Activated naive CD8-positive, alpha-beta T cell treated with anti-CD3 and anti-CD28 coated beads, Interleukin-2, amount 50 U/mL, for 24 hours (primary cell): ENCODE results near the gene IL11RA.

Source experiments
- ATAC-seq: fragments of 150-1000 bp; cut with Tn5 transposase; one replicate; pipeline ENCODE4 v1.10.0; 2021
- DNase-seq: peaks from one replicate; pipeline ENCODE4 v3.0.0; 2021
- H3K27ac Mint-ChIP-seq: one replicate; pipeline ENCODE4 v1.8.0; 2021; ENCODE audit warnings: mild to moderate bottlenecking, mixed read lengths
- H3K27me3 Mint-ChIP-seq: one replicate; pipeline ENCODE4 v1.8.0; 2021; ENCODE audit warnings: mixed read lengths
- H3K36me3 Mint-ChIP-seq: one replicate; pipeline ENCODE4 v1.8.0; 2021; ENCODE audit warnings: low read depth, mixed read lengths
- H3K4me1 Mint-ChIP-seq: one replicate; pipeline ENCODE4 v1.8.0; 2021; ENCODE audit warnings: mixed read lengths
- H3K4me3 Mint-ChIP-seq: one replicate; pipeline ENCODE4 v1.8.0; 2021; ENCODE audit warnings: mild to moderate bottlenecking, moderate library complexity, mixed read lengths
- H3K9me3 Mint-ChIP-seq: one replicate; pipeline ENCODE4 v1.8.0; 2021; ENCODE audit warnings: mixed read lengths

Gene IL11RA

DNA sequence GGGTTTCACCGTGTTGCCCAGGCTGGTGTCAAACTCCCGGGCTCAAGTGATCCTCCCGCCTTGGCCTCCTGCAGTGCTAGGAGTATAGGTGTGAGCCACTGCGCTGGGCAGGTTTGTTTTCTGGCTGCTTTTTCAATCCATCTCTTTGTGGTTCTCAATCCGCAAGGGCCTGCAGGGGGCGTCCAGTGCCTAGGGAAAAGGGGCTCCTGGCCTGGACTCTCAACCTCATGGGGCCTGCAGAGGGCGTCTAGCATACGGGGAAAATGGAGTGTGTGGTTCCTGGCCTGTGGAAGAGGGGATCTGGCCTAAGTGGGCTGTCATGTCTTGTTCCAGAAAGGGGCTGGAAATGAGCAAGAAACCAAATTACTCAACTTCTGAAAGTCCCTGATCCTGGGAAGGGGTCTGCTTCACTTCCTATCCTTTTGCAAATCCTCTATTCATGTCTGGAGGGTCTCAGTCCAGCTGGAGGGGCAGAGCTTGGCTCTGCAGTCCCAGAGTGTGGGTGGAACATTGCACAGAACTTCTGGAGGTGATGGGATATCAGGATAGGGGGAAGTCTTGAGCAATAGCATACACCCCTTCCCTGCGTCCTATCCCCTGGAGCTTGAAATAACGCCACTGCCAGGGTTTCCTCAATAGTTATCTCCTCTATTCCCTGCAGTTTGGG lies 23.2 kb downstream of the IL11RA start:
- DNase-seq, result peak; percentile 75
- H3K27me3 Mint-ChIP-seq, result no peaks in the 10 kb centered on the region
- peak; percentile 81 for ATAC-seq
- no peaks in the 10 kb centered on the region for H3K36me3 Mint-ChIP-seq
- no peak overlapping the region for H3K4me3 Mint-ChIP-seq
- no peak overlapping the region for H3K27ac Mint-ChIP-seq
- H3K4me1 Mint-ChIP-seq, result no peaks in the 10 kb centered on the region
- peaks cover 3% of the 10 kb centered on the region for H3K9me3 Mint-ChIP-seq

DNA sequence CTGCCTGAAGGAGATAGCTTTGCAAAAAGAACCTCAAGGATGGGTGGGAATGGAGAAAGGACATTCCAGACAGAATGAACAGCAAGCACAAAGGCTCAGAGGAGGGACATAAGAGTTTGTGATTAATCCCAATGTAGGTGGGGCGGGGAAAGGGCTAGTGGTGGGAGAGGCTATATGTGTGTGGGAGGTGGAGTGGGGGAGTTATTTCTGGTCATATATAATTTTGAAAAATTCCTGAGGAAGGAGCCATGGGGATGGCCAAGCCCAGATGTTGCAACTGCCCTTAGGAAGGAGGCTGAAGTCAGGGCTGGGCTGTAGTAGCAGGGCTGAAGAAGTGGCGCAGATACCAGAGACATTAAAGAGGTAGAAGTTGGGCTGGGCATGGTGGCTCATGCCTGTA lies 23.9 kb downstream of the IL11RA start:
- H3K27ac Mint-ChIP-seq, result no peak overlapping the region
- no peaks in the 10 kb centered on the region for H3K36me3 Mint-ChIP-seq
- no peaks in the 10 kb centered on the region for H3K4me1 Mint-ChIP-seq
- H3K4me3 Mint-ChIP-seq, result no peak overlapping the region
- H3K9me3 Mint-ChIP-seq, result no peaks in the 10 kb centered on the region
- DNase-seq (no peak), ATAC-seq (no peak)
- no peaks in the 10 kb centered on the region for H3K27me3 Mint-ChIP-seq

DNA sequence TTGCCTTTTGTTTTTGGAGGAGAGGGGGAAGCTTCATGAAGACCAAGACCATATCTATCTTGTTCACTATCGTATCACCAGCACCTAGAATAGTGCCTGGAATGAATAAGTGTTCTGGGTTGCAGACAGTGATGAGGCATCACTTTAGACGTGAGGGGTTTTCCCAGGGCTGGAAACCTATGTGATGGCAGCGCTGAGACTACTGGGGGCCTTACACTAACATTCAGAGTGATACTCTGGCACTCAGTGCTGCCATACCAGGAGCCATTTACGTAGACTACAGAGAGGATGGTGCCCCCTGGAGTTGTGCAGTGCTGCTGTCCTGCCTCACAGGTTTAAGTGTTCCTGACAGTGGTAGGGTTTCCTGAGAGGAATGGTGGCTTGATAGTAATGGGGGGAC lies 32.2 kb downstream of the IL11RA start:
- no peak overlapping the region for H3K27ac Mint-ChIP-seq
- H3K27me3 Mint-ChIP-seq, result no peaks in the 10 kb centered on the region
- peak; percentile 16 for DNase-seq
- H3K9me3 Mint-ChIP-seq, result no peaks in the 10 kb centered on the region
- H3K36me3 Mint-ChIP-seq, result no peaks in the 10 kb centered on the region
- peaks cover 5% of the 10 kb centered on the region for H3K4me1 Mint-ChIP-seq
- H3K4me3 Mint-ChIP-seq, result no peak overlapping the region
- peak; percentile 94 for ATAC-seq

DNA sequence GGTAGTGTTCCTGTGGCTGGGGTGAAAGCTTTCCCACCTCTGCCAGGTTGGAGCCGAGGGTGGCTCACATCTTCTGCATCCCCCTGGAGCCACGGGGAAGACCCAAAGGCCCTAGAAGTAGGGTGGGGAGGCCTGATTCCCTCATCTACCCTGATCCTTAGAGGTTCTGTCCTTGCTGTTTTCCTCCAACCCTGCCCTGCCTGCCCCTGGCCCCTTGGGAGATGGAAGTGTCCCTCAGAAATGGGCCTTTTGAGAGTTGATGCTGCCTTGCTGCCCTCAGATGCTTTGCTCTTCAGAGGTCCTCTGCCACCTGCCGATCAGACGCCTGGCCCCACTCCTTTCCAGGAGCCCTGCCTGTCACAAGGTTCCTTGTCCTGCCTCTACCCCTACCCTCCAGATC lies 32.8 kb downstream of the IL11RA start:
- Mint-ChIP-seq H3K4me1 (peaks cover 5% of the 10 kb centered on the region), H3K36me3 (no peaks in the 10 kb centered on the region), H3K27ac (no peak overlapping the region), H3K27me3 (no peaks in the 10 kb centered on the region), H3K9me3 (no peaks in the 10 kb centered on the region), H3K4me3 (no peak overlapping the region)
- no peak for ATAC-seq
- DNase-seq, result no peak

DNA sequence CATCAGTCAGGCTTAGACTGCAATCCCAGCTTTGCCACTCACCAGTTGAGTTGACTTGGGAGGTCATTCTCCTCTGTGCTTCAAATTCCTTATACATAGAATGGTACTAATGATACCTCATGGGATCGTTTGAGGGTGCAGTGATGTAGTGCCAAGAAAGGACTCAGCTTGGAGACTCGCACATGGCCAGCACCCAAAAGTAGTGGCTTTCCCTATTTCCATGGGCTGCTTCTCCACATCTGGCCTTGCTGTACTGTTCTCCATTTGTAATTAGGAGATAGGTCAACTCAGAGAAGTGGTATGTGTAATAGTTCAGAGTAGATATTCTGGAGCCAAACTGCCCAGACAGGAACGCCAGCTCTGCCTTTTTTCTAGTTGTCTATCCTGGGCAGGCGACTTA lies 33.6 kb downstream of the IL11RA start:
- ATAC-seq (no peak), DNase-seq (no peak)
- Mint-ChIP-seq H3K4me3 (no peak overlapping the region), H3K4me1 (peaks cover 5% of the 10 kb centered on the region), H3K27ac (no peak overlapping the region), H3K36me3 (no peaks in the 10 kb centered on the region), H3K9me3 (no peaks in the 10 kb centered on the region), H3K27me3 (no peaks in the 10 kb centered on the region)

- Mint-ChIP-seq H3K36me3 (no peaks in the 10 kb centered on the region), H3K4me3 (no peak overlapping the region), H3K9me3 (no peaks in the 10 kb centered on the region), H3K27me3 (no peaks in the 10 kb centered on the region), H3K27ac (no peak overlapping the region), H3K4me1 (peaks cover 5% of the 10 kb centered on the region)
- no peak for ATAC-seq
- no peak for DNase-seq
These were observed 34.2 kb downstream of the IL11RA start for GRCh38 chr9:34686231-34686630.

- H3K9me3 Mint-ChIP-seq, result no peaks in the 10 kb centered on the region
These were observed 34.7 kb downstream of the IL11RA start for GRCh38 chr9:34686732-34687131.

GRCh38 chr9:34687276-34688030 lies 35.5 kb downstream of the IL11RA start:
- Mint-ChIP-seq H3K4me1 (peaks cover 5% of the 10 kb centered on the region), H3K36me3 (no peaks in the 10 kb centered on the region), H3K9me3 (no peaks in the 10 kb centered on the region), H3K4me3 (no peak overlapping the region), H3K27ac (no peak overlapping the region), H3K27me3 (no peaks in the 10 kb centered on the region)
- ATAC-seq, result no peak
- DNase-seq, result no peak

More at GRCh38 chr9:34686732-34687131, 34.7 kb downstream of the IL11RA start:
- Mint-ChIP-seq H3K4me1 (peaks cover 5% of the 10 kb centered on the region), H3K27me3 (no peaks in the 10 kb centered on the region), H3K27ac (no peak overlapping the region), H3K4me3 (no peak overlapping the region), H3K36me3 (no peaks in the 10 kb centered on the region)
- DNase-seq, result no peak
- no peak for ATAC-seq

DNA sequence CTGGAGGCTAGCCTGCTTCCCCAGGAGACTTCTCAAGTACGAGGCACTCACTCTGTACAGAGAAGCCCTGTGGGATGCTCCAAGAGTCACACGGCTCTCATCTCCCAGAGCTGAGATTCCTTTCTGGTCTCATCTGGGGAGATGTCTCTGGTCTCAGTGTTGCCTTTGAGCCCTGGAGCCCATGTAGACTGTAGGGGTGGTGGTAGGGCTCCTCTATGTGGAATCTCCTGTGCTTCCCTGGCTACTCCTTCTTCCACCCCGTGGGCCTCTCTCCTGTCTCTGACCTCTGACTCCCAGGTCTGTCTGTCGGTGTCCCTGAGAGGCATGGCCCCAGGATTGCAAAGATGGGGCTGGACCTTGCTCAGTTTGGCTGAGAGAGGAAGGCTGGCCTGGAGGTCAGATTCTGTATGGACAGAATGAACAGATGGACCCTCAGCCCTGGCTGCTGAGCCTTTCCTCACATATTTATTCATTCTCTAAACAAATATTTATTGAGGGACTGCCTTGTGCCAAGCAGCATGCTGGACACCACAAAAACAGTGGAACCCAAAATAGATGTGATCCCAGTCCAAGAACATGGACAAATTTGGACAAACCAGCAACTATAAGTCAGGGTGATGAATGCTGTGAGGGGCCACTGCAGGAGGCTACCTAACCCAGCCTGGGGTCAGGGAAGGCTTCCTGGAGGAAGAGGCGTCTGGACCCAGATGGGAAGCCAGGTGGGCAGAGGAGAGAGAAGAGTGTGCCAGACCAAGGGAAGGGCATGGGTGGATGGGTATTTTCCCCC lies 36.5 kb downstream of the IL11RA start:
- no peak overlapping the region for H3K27ac Mint-ChIP-seq
- no peak for DNase-seq
- H3K9me3 Mint-ChIP-seq, result no peaks in the 10 kb centered on the region

DNA sequence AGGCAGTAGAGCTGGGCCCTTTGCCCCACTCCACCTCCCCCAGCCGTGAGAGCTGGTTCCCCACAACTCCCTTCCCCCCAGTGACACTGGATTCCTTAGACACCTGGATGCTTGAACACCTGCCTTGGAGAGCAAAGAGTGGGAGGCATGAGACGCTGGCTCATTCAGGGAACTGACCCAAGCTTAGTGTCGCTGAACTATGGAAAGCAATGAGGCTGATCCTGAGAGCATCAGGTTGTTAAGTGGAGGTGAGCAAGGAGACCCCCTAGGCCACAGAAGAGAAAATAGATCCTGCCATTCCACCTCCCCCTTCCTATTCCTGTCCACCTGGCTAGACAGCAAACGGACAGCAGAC lies 37.1 kb downstream of the IL11RA start:
- Mint-ChIP-seq H3K27ac (no peak overlapping the region), H3K9me3 (no peaks in the 10 kb centered on the region)
- DNase-seq, result no peak

More for the DNA sequence above, 36.5 kb downstream of the IL11RA start:
- peaks cover 5% of the 10 kb centered on the region for H3K4me1 Mint-ChIP-seq
- H3K36me3 Mint-ChIP-seq, result no peaks in the 10 kb centered on the region
- H3K27me3 Mint-ChIP-seq, result no peaks in the 10 kb centered on the region
- no peak for ATAC-seq
- H3K4me3 Mint-ChIP-seq, result no peak overlapping the region

GRCh38 chr9:34689512-34689911 lies 37.5 kb downstream of the IL11RA start:
- no peaks in the 10 kb centered on the region for H3K9me3 Mint-ChIP-seq
- no peaks in the 10 kb centered on the region for H3K4me1 Mint-ChIP-seq
- no peak for ATAC-seq
- H3K27ac Mint-ChIP-seq, result no peak overlapping the region
- DNase-seq, result no peak
- H3K36me3 Mint-ChIP-seq, result no peaks in the 10 kb centered on the region
- no peak overlapping the region for H3K4me3 Mint-ChIP-seq
- H3K27me3 Mint-ChIP-seq, result no peaks in the 10 kb centered on the region

More for the DNA sequence above, 37.1 kb downstream of the IL11RA start:
- Mint-ChIP-seq H3K27me3 (no peaks in the 10 kb centered on the region), H3K4me3 (no peak overlapping the region), H3K4me1 (peaks cover 3% of the 10 kb centered on the region), H3K36me3 (no peaks in the 10 kb centered on the region)
- no peak for ATAC-seq

DNA sequence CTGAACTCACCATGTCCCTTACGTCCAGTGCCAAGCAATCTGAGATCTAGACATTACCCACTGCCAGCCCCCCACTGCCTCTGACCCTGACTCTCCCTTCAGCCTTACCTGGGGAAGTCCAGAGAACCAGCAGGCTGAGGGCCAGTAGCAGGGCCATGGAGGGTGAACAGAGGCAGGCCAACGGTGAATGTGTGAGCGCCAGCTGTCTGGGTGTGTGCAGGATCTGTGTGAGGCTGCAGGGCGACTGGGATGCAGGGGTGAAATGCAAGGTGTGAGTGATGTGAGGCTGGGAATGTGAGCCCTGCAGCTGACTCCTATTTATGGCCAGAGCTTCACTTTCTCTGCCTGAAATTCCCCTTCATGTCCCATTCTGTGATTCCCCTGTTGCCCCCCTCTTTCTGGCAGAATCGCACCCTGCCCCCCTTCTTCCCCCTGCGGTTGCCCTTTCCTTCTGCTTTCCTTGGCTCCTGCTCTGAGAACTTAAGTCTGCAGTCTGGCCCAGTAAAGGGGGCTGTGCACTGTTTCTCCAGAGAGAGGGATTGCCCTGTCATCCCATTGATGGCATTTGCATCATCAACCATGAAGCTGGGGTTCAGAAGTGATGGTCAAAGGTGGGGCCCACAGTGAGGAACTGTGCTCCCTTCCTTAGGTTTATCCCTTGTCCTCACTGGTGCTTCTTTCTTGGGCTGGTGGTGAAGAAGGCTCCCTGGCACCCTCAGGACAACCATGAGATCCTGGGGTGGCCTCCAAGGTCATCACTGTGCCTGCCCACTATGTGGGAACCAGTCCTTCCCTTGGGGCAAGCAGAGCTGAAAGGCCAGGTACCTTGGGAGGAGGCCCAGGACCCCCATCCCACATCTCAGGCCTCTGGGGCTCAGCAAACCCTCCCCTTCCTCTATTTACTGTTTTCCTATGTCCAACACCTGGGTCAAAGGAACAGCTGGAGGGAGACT lies 39.3 kb downstream of the IL11RA start, which contains the start of gene CCL19:
Gene CCL19, minus strand, starts transcription at position 294 of the 953 bp plus-strand sequence. Its CDS starts 137 bp downstream, at position 157.
- no peaks in the 10 kb centered on the region for H3K9me3 Mint-ChIP-seq
- no peaks in the 10 kb centered on the region for H3K4me1 Mint-ChIP-seq
- DNase-seq (no peak), ATAC-seq (no peak)
- no peaks in the 10 kb centered on the region for H3K36me3 Mint-ChIP-seq
- no peaks in the 10 kb centered on the region for H3K27me3 Mint-ChIP-seq
- no peak within 1 kb of the TSS for H3K4me3 Mint-ChIP-seq
- H3K27ac Mint-ChIP-seq, result no peak within 1 kb of the TSS

GRCh38 chr9:34691936-34692315 lies 39.9 kb downstream of the IL11RA start:
- ATAC-seq, result no peak
- H3K27ac Mint-ChIP-seq, result no peak overlapping the region

DNA sequence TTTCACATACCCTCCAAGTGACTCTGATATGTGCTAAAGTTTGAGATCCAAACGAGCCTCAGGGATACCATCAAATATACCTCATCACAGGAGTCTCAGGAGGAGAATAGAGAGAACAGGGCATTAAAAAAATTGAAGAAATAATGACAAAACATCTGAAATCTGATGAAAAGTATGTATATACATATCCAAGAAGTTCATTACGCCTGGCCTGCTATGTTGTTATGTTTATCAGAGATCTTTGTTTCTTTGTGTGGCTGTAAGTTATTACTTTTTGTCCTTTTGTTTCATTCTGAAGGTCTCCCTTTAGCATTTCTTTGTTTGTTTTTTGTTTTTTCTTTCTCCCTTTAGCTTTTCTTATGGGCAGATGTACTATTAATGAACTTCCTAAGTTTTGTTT lies 41.6 kb downstream of the IL11RA start:
- no peak overlapping the region for H3K27ac Mint-ChIP-seq

More at GRCh38 chr9:34691936-34692315, 39.9 kb downstream of the IL11RA start:
- DNase-seq, result no peak
- Mint-ChIP-seq H3K9me3 (no peaks in the 10 kb centered on the region), H3K36me3 (no peaks in the 10 kb centered on the region), H3K4me3 (no peak overlapping the region), H3K4me1 (no peaks in the 10 kb centered on the region), H3K27me3 (no peaks in the 10 kb centered on the region)

More for the DNA sequence above, 41.6 kb downstream of the IL11RA start:
- no peak overlapping the region for H3K4me3 Mint-ChIP-seq
- H3K9me3 Mint-ChIP-seq, result no peaks in the 10 kb centered on the region
- ATAC-seq (no peak), DNase-seq (no peak)
- no peaks in the 10 kb centered on the region for H3K27me3 Mint-ChIP-seq
- H3K36me3 Mint-ChIP-seq, result no peaks in the 10 kb centered on the region
- no peaks in the 10 kb centered on the region for H3K4me1 Mint-ChIP-seq
